HL-60/S4 treated with retinoic acid at 250 ng/mL for 4 days and 3 days (cell line): ENCODE results near the gene PSMD11.
"Not testable (repeated sequence)": the region's sequence is repeated elsewhere in the genome, so short reads cannot be mapped to it uniquely, and the experiment has no call there.

Experiments
- in situ Hi-C: fragments of 300-500 bp; cut with MboI; formaldehyde crosslinking; loops from 2 replicates; pipeline ENCODE4 v1.7.0; 2022; ENCODE audit warnings: low sequenced_read_pairs

Gene PSMD11

DNA sequence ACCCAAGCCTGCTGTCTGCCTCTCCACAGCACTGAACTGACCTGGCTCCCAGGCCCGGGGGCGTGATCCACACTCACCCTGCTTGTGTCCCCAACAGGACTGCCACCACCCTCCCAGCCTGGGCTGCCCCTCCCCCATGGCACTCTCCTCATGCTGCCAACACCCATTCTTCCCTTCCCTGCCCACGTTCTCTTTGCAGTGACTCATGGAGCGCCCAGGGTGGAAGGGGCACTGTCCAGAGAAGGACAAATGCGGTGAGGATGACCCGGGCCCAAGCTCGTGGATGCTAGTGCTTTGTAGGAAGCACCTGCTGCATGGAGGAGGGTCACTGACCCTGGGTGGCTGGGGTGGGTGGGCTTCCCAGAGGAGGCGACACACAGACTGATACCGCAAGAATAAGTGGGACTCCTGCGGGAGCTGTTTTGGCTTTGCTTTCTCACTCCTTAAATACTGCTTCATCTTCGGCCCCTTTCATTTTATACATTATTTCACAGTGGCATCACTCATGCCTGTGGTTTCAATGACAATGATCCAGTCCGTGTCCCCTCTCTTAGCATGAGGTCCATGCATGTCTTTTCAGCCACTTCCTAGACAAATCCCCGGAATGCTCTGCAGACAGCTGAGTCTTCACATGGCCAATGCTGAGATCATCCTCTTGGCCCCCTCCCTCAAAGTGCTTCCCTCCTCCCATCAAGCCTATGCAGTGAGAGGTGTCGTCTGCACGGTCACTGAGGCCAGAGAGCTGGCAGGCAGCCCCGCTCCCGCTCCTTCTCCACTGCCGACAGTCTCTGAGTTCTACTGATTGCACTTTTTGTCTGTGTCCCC lies 60.1 kb downstream of the PSMD11 start:
- in situ Hi-C loops, result no loop called here

DNA sequence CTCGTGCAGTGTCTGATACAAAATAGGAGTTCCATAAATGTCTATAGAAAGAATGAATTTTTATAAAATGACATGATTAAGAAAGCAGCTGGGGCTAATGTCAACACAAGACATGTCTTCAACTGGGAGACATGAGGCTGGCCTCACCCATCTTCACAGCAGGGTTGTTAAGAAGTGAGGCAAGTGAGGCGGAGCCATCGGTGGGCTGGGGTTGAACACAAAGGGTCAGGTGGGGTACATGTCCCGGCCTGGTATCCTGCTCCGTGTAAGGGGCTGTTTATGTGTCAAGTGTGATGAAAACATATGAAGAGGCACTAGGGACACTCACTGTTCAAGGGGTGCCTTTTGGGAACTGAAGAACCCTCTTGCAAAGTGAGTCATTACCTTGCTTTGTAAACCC lies 64.6 kb downstream of the PSMD11 start:
- in situ Hi-C loops, result no loop called here

DNA sequence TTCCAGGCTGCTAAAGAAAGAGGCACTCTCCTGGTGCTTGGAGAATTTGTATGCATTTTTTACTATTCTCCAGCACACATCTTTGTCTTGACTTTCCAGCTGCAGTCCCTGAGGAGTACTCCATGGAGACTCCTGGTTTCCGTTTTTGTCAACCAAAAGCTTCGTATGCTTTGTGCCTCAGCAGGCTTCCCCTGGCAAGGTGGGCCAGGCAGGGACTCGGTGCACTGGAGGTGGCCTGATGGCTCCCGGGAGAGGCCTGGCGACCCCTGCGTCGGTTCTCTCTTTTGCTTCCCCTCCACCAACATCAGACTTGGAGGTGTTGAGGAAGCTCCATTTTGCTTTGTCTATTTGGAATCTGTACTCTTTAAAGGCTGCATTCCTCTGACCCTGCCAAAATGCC lies 66.2 kb downstream of the PSMD11 start:
- in situ Hi-C loops, result no loop called here

DNA sequence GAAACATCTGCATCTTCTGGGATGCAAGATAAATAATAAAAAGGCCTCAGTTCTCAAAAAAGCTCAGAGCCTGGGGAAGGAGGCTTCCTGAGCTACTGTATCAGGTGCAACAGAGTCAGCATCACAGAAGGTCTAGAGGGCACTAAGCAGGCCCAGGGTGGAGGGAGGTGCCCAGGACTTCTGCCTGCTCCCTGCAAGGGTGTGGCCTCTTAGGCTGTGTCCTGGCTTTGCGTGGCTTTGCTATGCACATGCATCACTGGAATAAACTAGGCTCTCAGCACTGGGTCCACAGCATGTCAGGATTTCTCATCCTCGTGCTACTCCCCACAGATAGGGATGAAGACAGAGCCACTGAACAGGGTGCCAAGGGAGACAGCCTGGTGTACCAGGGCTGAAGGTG lies 68.0 kb downstream of the PSMD11 start:
- in situ Hi-C loops, result no loop called here

DNA sequence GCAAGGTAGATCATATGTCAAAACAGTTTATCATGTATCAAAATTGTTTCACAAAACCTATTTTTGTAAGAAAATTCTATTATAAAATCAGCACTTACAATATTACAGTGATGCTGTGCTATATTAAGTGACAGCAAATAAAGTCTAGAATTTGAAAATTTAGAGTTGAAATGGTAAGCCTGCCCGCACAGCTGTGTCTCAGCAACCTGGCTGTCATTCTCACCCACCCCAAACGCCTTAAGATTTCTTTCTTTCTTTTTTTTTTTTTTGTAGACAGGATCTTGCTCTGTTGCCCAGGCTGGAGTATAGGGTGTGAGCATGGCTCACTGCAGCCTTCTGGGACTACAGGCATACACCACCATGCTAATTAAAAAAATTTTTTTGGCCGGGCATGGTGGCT lies 69.3 kb downstream of the PSMD11 start:
- in situ Hi-C loops, result no loop called here

DNA sequence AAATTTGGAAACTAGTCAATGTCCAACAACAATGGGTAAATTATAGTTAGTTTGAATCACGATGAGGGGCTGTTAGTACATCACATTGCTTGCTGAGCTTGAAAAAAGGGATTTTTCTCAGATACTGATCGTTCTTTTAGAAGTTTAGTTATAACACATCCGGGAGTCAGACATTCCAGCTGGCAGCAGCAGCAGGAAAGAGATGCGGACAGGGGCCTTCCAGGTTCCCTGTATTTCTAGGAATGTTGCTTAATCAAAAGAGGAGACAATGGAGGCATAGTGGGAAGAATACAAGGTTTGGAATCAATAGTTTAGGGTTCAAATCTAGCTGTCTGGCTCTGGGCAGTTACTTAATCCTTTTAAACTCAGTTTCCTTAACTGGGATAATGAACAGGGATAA lies 70.3 kb downstream of the PSMD11 start:
- in situ Hi-C loops, result no loop called here

DNA sequence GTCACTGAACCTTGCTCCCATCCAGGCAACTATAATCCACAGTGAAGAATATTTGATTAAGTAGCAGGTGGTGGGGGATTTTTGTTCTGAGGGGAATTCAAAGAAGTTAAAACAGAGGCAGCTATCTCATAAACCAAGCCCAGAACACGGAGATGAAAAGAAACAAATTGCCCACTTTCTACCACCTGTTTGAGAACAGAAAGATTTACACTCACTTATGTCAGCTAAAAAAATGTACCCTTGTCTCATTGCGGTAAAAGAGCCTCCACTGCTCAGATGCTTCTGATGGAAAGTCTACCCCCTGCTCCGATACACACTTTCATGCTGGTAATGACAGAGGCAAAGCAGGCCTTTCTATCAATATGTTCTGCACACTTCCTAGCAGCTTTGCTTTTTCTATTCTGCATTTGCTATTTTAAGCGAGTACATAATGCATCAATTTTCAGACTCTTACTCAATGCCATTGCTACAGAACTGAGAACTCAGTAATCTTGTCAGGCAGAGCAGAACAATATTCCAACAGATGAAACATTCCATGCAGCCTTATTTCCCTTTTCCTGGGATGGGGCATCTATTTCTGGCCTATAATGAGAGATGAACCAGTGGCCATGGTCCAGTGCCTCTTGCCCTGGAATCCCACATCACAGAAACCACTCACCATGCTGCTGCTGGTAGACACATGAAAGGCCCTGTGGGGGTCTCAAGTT lies 71.5 kb downstream of the PSMD11 start:
- in situ Hi-C loops, result no loop called here

DNA sequence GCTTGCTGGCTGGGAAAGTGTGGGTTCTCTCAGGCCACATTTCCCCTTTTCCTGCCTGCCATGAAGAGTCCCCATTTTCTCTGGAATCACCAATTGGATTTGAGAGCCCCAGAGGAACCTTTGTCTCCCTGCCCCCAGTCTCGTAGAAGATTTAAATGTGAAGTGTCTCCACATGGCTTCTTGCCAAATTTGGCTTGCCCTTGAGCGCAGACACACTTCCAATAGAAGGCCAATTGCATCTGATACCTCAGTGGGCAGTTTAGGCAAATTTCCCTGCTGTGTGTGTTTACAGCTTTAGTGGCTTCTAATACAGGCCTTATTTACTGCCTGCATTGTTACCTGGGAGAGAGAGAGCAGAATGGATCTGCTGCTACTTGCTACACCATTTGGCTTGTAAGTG lies 72.1 kb downstream of the PSMD11 start:
- in situ Hi-C loops, result no loop called here

DNA sequence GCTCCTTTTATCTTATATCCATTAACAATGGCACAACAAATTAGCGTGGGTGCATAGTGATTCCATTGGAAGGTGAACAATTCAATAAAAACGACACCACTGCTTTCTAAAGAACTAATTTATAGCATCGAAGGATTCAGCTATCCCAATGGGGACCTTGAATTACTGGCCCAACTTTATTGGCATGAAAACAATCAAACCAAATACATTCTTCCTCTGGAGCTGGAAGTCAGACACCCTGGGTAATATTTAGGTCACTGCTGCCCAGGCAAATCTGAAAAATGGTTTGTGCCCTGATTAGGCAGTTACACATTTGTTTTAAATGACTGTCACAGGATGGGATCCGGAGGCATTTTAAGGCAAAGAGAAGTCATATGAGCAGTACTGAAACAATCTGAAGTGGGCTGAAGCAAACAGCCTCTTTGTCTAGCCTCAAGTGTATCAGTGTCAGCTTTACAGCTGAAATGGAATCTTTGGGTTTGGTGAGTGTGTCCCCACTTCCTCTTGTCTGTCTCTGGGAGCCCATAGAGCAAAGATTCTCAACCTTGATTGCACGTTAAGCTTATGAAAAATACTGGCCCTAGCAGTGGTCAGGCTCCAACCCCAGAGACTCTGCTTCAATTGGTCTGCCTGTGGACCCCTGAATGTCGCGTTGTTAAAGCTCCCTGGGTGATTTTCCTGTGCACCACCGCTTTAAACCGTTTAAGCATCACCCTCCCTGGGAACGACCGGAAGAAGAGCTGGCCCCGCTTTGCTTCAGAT lies 72.8 kb downstream of the PSMD11 start:
- in situ Hi-C loops, result no loop called here

DNA sequence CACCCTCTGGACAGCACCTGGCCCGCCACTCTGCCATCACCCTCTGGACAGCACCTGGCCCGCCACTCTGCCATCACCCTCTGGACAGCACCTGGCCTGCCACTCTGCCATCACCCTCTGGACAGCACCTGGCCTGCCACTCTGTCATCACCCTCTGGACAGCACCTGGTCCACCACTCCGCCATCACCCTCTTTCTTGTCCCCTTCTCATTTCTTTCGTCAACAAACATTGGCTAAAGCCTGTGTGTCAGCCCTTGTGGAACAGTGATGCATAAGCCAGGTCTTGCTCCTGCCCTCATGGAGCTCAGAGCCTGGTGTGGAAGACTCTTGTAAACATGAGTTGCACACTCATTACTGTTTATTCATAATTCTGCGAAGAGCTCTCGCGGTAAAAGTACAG lies 73.7 kb downstream of the PSMD11 start:
- in situ Hi-C loops, result no loop called here

DNA sequence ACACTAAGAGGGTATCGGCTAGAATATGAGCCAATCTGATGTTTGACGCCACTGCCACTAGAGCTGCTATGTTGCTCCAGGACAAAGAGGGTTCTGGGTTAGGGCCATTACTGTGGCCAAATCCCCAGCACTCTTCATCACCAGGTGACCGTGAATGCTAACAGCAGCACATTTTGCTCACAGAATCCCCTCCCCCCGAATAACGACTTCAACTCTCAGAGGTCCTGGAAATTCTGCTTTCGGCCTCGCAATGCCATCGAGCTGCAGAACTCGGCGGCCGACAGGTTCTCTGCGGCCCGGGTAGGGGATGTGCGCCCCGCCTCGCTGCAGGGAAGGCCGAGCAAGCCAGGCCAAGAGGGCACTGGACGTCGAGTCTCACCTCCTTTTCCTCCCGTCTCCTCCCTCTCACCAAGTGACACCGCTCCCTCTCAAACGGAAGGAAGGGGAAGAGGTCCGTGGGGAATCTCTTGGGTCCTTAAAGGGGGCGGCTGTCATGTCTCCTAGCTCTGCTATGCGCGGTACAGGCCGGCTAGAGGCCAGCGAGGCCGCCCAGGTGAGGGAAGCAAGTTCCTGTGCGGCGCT lies 74.4 kb downstream of the PSMD11 start:
- in situ Hi-C loops, result no loop called here

DNA sequence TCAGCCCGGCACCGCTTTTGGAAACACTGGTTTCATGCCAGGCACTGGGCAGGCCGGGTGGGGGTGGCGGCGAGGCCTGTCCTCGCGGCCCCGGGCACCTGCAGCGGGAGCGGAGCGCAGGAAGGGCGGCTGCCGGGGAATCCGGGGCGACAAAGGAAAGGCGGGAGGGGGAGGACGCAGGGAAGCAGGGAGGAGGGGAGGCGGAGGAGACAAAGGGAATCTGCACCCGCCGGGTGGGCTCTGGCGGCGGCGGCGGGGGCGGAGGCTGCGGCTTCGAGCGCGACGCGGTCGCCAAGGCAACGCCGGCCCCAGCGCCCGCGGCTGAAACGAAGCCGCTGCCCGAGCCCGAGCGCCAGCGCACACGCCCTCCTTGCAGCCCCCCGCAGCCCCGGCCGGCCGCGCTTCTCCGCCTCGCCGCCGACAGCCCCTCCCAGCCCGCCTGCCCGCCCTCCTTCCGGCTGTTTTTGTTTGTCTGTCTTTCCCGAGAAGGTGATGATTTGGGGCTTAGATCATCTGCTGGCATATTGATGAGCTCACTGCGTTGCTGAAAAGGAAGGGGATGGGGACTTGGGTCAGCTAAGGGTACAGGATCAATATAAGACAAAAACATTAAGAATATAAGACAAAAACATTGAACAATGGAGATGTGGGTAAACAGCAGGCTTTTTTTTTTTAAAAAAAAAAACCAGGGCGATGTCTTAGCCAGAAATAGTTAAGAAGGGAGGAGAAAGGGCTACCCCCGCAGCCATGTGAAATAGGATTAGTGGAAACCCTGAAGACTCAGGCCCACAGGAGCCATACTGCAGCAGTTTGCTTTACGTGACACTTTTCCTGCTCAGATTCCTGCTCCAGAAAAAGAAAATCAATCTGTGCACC lies 75.2 kb downstream of the PSMD11 start:
- in situ Hi-C loops, result no loop called here

DNA sequence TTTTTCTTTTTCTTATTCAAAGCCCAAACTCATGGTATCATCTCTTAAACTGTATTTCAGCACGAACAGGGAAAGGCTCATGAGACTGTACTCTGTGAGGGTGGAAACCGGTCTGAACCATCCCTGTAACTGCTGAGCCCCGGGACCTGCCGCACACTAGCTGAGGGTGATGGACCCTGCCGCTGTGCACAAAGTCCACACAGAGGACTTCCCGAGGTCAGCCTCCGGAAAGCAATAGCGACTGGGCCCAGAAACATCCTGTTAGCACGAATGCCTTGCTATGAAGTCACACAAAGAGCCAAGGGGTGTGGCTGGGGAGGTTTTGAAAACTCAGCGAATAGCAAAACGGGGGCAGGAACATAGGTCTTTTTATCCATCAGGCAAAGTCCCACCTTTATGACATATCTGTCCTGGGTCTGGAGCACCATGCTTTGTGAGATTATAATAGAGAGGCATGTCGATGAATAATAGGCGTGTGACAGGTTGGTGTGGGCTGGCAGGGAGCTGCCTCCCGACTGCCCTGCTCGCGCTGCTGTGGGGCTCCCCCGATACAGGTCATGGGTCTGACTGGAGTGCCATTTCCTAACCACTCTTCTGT lies 75.9 kb downstream of the PSMD11 start:
- in situ Hi-C loops, result no loop called here

DNA sequence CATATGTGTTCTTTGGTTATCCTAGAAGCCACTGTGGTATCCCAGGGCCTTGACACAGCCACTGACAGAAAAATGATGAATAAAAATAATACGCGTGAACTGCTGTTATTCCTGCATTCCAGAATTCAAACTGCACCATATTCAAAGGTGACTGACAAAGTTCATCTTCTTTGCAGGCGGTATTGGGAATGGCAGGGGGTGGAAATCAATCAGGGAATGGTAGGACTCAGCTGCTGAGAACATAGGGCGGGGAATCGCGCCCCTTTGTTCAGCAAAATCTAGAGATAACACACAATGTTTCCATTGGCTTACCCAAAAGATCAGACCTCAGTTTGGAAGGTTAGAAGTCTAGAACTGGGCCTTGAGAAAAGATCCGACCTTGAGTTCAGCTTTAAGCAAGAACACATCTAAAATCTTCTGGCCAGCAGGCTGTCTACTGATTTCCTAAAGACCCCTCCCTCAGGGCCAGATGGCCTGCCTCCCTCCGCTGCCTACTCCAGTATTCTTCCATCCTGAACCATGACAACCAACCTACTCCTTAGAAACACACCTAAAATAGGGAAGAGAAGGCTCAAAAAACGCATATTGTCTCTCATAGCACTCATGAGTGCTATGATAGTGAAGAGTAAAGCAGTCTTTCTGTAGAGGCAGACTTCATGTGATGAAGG lies 76.6 kb downstream of the PSMD11 start:
- in situ Hi-C loops, result no loop called here

DNA sequence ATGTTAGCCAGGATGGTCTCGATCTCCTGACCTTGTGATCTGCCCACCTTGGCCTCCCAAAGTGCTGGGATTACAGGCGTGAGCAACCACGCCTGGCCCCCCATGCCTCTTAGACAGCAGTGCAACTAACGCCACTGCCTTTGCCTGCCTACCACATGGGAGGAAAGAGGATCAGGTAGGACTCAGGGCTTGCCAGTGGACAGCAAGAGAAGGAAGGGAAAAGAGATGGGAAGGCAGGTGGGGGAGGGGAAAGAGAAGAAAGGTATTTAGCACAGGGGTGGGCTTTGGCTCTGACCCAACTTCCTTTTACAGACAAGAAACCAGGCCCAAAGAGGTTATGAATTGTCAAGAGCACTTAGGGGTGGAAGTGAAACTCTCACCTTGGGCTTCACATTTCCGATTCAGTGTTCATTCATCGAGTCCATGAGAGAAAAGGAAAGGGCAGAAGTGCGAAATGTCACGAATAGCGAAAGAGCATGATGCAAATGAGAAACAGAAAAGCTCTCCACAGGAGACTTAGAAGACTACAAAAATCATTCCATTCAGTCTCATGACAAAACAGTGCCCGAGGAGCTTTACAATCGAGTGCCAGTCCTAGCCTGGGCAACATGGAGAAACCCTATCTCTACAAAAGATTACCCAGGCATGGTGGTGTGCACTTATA lies 78.8 kb downstream of the PSMD11 start:
- in situ Hi-C loops, result no loop called here

DNA sequence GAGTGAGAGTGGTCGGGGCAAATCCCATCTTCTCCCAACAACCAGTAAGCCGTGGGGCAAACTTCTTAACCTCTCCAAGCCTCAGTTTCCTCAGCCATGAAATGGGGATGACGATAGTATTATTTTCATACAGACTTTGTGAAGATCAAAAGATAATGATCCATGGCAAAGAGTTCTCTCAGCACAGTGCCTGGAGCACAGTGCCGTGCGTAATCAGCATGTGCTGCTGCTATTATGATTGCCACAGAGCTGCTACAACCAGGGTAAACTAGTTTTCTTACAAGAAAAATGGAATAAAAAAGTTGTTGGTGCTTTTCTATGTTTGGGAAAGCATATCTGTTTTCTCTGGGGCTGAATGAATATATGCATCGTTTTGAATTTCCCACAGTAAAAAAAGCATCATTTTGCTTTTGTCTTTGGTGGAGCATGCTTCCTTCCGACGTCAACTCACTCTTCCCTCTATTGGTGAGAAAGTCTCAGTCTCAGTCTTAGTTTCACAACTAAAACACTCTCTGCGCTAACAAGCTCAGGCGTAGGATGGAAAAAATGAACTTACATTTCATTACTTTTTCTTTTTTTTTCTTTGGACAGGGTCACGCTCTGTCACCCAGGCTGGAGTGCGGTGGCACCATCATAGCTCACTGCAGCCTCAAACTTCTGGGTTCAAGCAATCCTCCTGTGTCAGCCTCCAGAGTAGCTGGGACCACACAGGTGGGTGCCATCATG lies 79.7 kb downstream of the PSMD11 start:
- in situ Hi-C loops, result no loop called here

DNA sequence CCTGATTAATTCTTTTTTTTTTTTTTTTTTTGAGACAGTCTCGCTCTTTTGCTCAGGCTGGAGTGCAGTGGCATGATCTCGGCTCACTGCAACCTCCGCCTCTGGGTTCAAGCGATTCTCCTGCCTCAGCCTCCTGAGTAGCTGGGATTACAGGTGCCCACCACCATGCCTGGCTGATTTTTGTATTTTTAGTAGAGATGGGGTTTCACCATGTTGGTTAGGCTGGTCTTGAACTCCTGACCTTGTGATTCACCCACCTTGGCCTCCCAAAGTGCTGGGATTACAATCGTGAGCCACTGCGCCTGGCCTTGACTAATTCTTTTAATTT lies 80.2 kb downstream of the PSMD11 start:
- in situ Hi-C loops, result not testable (repeated sequence)

DNA sequence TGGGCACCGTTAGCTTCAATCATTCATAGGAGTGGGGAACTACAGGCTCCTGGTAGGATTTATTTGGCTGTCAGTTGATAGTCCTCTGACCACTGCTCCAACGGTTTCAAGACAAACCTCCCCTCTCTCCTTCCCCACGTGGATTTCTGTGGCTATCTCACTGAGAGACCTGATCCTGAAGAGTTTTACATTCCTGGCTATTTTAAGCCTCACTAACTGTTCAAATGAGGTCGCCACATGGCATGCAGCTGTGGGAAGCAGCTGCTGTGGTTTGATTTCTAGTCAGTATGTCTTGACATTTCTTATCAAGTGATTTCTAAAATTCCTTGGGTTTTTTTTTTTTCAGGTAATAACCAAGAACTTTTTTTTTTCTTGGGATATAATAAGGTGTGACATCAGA lies 80.8 kb downstream of the PSMD11 start:
- in situ Hi-C loops, result no loop called here
